GDM1 (cell line): ENCODE results near the gene PLCB1.
"Not testable (repeated sequence)": the region's sequence is repeated elsewhere in the genome, so short reads cannot be mapped to it uniquely, and the experiment has no call there.

Source experiments
- DNase-seq: peaks from one replicate; lab custom pipeline; 2025; lab: John Stamatoyannopoulos, UW

The PLCB1 gene

DNA sequence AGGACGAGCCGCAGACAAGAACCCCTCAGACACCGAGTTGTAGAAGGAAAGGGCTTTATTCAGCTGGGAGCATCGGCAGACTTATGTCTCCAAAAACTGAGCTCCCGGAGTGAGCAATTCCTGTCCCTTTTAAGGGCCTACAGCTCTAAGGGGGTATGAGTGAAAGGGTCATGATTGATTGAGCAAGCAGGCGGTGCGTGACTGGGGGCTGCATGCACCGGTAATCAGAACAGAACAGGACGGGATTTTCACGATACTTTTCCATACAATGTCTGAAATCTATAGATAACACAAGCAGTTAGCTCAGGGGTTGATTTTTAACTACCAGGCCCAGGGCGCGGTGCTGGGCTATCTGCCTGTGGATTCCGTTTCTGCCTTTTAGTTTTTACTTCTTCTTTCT lies 710.5 kb downstream of the PLCB1 start:
- DNase-seq = no peak

DNA sequence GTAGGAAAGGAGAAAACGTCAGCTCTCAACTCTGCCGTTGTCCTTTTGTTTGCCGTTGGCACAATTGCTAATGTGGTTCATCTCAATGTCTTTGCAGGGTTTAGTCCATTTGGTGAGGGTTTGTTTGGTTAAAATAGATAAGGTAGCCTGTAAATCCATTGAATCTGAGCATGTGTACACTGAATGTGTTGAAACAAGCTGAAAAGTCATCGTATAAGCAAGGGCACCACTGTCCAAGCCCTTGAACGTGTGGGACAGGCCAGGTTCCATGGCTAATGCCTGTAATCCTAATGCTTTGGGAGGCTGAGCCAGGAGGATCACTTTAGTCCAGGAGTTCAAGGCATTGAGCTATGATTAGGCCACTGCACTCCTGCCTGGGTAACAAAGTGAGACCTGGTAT lies 712.1 kb downstream of the PLCB1 start:
- no peak for DNase-seq

GRCh38 chr20:8849990-8850389 lies 717.9 kb downstream of the PLCB1 start:
- no peak for DNase-seq

GRCh38 chr20:8851446-8851845 lies 719.4 kb downstream of the PLCB1 start:
- no peak for DNase-seq

DNA sequence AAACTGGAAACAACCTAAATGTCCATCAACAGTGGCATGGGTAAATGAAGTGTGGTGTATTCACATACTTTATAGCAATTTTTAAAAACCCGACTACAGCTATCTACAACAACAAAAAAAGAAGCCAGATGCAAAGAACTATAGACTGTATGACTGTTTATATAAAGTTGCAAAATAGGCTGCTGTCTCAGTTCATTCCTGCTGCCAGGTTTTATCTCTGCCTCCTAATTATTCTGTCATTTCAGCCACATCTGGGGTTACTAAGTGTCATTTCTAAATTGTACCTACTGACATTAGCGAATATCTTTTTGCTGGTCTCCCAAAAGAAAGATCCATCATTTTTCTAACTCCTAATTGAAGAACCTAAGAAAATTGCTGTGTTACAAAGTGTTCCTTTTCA lies 719.9 kb downstream of the PLCB1 start:
- not testable (repeated sequence) for DNase-seq

DNA sequence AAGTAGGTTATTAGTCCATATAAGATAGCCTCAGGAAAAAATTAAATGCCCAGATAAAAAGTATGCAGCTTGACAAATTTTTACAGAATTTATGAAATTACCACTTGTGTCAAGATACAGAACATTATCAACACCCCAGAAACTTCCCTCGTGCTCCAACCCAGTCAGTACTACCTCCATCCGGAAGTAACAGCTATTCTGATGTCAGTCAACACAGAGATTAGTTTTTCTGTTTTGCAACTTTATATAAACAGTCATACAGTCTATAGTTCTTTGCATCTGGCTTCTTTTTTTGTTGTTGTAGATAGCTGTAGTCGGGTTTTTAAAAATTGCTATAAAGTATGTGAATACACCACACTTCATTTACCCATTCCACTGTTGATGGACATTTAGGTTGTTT lies 721.1 kb downstream of the PLCB1 start:
- DNase-seq = not testable (repeated sequence)

DNA sequence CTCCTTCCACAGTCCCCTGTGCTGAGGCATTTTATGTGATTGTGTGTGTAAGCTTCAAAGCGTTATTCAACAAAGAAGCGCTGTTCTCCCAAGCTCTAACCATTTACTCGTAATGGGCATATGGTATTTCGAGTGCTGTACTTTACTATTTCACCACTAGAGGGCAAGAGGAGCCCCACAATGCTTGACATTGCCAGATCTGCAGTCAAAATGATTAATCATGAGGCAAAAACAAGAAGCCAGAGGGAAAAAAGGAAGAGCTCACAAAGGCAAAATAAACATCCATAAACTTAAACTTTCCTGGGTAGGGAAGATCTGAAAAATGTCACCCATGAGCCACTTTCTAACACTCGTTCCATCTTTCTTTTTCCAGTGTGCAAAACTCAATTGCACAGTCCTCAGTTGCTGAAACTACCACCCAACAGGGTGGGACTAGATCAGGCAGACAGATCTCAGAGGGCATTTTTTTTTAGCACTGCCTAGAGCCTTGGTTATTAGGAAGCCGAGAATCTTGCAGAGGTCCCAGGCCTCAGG lies 721.8 kb downstream of the PLCB1 start:
- peak; percentile 24 for DNase-seq

- DNase-seq = no peak
These were observed 722.5 kb downstream of the PLCB1 start for GRCh38 chr20:8854571-8854970.

- DNase-seq = no peak
These were observed 723.2 kb downstream of the PLCB1 start for GRCh38 chr20:8855315-8855714.

- DNase-seq = no peak
These were observed 724.6 kb downstream of the PLCB1 start for GRCh38 chr20:8856668-8857067.

GRCh38 chr20:8858181-8858787 lies 726.2 kb downstream of the PLCB1 start:
- no peak for DNase-seq

GRCh38 chr20:8860011-8860495 lies 728.0 kb downstream of the PLCB1 start:
- no peak for DNase-seq

GRCh38 chr20:8862092-8862491 lies 730.0 kb downstream of the PLCB1 start:
- no peak for DNase-seq

GRCh38 chr20:8865636-8866035 lies 733.6 kb downstream of the PLCB1 start:
- DNase-seq = no peak

GRCh38 chr20:8867038-8867740 lies 735.1 kb downstream of the PLCB1 start:
- no peak for DNase-seq

- no peak for DNase-seq
These were observed 738.6 kb downstream of the PLCB1 start for GRCh38 chr20:8870652-8871051.

- DNase-seq = no peak
These were observed 742.4 kb downstream of the PLCB1 start for GRCh38 chr20:8874437-8874836.

GRCh38 chr20:8875586-8875985 lies 743.5 kb downstream of the PLCB1 start:
- DNase-seq = no peak

- DNase-seq = no peak
These were observed 744.3 kb downstream of the PLCB1 start for GRCh38 chr20:8876366-8876765.

DNA sequence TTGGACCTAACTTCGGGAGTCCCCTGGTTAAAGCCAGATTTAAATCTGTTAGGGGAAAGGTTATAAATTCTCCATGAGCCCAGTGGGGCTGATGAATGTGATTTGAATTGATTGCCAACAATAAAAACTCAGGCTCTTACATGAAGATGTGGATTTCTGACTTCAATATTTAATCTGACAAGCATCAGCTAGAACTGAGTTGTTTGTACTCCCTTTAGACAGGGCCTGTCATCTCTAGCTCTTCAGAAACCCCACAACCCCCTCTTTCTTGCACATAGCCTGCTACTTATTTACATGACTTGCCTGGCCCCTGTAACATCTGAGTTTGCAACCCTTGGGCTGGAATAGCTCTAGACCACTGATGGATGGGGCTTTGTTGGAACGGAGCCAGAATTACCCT lies 745.2 kb downstream of the PLCB1 start:
- no peak for DNase-seq

DNA sequence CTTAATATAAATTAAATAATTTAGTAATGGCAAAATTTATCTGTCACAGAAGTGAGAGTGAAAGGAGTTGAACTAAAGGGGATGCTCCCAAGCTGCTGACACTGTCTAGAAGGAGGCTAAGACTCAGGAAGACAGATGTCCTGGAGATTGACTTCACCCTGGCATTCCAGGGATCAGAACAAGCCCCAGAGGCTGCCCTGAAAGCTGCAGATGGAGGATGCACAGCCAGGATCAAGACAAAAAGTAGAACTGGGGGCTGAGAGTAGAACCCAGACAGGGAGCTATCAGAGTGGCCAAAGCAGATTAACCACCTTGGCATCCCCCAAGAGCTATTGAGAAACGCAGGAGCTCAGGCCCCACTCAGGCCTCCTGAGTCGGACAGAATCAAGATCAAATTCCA lies 747.6 kb downstream of the PLCB1 start:
- DNase-seq = no peak

- DNase-seq = no peak
These were observed 748.2 kb downstream of the PLCB1 start for GRCh38 chr20:8880085-8880853.

DNA sequence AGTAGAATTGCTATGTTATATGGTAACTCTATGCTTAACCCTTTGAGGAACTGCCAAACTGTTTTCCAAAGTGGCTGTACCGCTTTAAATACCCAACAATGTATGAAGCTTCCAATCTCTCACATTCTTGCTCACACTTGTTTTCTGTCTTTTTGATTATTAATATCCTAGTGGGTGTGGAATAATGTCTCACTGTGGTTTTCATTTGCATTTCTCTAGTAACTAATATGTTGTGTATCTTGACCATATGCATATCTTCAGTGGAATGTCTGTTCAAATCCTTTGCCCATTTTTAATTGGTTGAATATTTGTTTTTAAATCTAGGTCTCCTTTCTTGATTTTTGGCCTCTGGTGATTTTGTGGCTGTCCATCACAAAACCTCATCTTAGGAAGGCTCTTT lies 759.0 kb downstream of the PLCB1 start:
- DNase-seq = no peak
